ENCODE results near the gene RNF223.
A peak's percentile ranks its signal among the peaks of the same experiment; 100 is the strongest.

Gene RNF223

GRCh38 chr1:1073743-1074587, at the start of gene RNF223:
TSS of gene RNF223 (minus strand) at chr1:1074306. CDS start at chr1:1072566, 1,740 bp downstream.
- no peak for DNase-seq

DNA sequence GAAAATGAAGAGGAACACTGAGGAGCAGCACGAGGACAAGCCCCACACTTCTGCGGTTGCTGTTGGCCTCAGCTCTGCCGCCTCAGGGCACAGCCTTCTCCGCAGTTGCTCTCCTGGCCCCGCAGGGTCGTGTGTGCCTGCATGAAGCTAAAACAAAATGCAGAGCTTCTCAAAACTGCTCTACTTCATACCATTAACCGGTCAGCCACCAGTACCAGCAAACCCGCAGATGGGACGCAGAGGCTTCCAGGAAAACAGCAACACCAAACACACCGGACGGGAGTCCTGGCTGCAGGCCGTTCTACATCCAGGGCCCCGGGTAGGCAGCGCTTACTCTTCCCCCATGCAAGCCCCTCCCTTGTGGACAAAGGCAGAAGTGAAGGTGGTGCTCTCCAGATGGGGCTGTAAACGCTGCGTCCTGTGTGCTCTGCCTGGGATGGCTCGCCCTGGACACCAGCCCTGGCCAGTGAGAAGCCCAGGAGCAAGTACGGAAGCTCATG, 48.9 kb upstream of the RNF223 start:
- no peak for DNase-seq

GRCh38 chr1:1122078-1122811, 48.1 kb upstream of the RNF223 start:
- DNase-seq, result peak; percentile 87

GRCh38 chr1:1121611-1122077, 47.5 kb upstream of the RNF223 start:
- DNase-seq, result no peak

GRCh38 chr1:1120866-1121591, 46.9 kb upstream of the RNF223 start:
- DNase-seq, result no peak

GRCh38 chr1:1120096-1120495, 46.0 kb upstream of the RNF223 start:
- DNase-seq, result no peak

DNA sequence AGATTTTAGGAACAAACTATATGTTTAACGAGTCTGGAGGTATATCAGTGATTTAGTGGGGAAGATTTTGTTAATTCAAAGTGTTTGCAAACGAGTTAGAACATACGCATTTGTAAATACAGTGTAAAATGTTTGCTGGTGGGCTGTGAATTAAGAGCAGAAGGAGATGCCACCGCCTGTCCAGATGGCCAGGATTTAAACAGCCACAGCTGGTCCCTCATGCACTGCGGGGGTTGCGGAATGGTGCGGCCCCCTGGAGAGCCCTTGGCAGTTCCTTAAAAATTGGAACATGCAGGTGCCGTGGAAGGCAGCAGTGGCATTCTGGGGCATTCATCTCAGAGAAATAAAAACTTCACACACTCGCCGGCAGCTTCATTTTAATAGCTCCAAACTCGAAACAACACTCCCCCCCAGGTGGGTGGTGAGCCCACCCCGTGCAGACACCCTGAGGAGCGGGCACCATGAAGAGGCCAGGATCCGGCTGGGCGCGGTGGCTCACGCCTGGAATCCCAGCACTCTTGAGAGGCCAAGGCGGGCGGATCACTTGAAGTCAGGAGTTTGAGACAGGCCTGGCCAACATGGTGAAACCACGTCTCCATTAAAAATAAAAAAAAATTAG, 45.3 kb upstream of the RNF223 start:
- DNase-seq, result no peak

DNA sequence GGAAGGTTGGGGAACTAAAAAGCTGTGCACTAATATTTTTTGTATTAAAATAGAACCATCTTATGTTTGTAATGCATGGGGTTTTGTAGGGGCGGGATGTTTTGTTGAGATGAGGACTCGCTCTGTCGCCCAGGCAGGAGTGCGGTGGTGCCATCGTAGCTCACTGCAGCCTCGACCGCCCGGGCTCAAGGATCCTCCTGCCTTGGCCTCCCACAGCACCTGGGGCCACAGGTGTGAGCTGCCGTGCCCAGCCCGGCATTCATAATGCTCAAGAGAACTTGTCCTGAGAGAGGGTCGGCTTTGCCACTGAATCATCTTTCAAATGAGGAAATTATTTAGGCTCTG, 44.7 kb upstream of the RNF223 start:
- no peak for DNase-seq

GRCh38 chr1:1118011-1118875, 44.1 kb upstream of the RNF223 start:
- DNase-seq, result no peak

- no peak for DNase-seq
Observed at GRCh38 chr1:1117469-1117831, 43.3 kb upstream of the RNF223 start.

DNA sequence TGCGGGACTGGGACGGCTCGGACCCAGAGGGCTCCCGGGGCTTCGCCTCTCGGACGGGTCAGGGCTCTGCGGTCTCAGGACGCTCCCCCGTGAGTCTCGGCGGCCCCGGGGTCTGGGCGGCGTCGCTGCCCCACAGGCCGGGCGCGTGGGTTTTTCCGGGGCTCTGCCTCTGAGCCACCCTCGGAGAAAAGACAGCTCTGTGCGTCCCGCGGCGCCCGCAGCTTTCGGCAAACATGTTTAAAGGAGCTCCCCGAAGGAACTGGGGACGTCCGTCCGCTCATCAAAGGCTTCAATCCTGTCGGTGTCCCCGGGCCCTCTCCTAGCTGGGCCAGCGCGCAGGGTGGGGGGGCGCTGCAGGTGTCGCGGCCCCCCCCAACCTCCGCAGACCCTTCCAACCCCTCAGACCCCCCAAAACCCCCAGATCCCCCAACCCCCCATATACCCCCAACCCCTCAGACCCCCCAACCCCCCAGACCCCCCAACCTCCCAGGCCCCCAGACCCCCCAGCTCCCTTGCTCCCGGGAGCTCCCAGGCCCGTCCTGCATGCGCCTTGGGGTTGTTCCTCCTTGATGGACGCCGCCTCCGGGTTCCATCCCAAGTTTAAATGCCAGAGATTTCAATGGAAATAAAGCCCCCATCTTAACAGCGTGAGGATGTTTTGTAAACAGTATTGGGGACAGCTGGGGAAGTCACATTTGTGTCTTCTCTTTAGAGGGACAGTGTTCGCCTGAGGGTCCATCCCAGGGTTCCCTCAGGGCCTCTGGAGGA, 42.8 kb upstream of the RNF223 start:
- DNase-seq, result no peak

DNA sequence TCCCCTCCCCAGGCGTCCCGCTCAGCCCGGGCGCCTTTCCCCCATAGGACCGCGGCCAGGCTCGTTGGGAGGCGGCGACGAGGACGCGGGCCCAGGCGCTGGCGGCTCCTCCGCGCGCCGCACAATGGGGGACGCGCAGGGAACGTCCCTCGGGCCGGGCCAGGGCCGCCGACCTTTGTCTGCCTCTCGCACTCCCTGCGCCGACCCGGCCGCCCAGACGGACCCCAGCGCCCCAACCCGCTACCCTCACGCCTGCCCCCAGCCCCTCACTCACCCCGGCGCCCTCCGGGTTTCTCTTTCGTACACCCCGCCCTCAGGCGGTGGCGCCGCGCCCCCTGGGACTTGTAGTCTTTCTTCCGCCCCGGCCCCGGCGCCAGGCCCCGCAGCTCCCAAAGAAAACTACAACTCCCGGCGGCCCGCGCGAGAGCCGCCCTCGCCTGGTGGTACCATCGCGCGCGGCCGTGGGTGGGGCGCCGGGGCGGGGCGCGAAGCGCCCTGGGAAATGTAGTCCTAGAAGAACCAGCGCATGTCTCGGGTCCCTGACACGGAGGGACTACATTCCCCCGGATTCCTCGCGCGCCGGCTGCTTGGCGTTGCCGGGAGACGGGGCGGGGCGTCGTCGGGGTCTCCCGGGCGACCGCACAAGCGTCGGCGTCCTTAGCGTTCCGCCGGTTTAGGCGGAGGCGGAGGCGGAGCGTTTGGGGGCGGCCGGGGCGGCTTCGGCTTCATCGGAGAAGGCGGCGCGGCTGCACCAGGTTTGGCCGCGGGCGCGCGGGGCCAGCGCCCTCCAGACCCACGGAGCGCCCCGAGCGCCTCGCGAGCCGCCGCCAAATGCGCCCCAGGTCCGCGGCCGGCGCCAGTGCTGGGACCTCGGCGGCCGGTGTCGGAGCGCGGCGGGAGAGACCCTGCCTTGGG, 41.9 kb upstream of the RNF223 start, which contains the start of gene C1orf159:
C1orf159 (minus strand) TSS at position 304 of the 915 bp plus-strand sequence. CDS start 24,546 bp downstream, outside the sequence.
- peak; percentile 100 for DNase-seq

- no peak for DNase-seq
Observed at GRCh38 chr1:1115136-1115785, 41.2 kb upstream of the RNF223 start.

DNA sequence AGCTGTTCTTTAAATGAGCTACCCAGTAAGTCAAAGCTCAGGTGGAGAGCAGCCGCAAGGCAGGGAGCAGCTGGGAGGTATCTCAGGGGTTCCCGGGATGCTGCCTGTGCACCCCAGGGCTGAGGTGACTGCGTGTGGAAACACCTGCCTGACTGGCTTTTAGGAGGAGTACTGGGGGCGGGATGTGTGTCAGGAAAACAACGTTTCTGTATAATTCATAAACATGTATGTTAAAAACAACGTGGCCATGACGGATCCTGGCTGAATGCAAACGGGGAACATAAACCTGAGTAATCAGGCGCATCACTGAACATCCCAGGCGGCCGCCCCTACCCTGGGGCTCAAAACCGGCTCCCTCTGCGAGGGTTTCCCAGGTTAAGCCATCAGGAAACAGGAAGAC, 40.3 kb upstream of the RNF223 start:
- no peak for DNase-seq

DNA sequence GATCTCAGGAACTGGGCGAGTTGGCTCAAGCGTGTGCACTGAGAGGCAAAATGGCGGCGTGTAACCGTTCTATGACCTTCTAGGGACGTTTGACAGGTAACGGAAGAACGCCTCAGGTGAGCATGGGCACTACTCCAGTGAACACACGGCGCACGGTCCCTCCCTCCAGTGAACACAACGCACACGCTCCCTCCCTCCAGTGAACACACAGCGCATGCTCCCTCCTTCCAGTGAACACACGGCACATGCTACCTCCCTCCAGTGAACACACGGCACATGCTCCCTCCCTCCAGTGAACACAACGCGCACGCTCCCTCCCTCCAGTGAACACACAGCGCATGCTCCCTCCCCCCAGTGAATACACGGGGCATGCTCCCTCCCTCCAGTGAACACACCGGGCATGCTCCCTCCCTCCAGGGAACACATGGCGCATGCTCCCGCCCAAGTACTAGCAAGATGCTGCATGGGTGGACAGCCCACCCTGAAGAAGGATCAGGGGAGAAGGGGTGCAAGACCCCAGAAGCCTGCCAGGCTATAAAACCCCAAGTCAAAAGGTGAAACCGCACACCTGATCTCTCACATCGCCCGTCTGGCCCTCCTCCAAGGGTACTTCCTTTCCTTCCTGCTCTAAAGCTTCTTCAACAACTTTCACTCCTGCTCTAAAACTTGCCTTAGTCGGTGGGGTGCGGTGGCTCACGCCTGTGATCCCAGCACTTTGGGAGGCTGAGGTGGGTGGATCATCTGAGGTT, 38.3 kb upstream of the RNF223 start:
- DNase-seq, result no peak

GRCh38 chr1:1111516-1112236, 37.6 kb upstream of the RNF223 start:
- DNase-seq, result no peak

DNA sequence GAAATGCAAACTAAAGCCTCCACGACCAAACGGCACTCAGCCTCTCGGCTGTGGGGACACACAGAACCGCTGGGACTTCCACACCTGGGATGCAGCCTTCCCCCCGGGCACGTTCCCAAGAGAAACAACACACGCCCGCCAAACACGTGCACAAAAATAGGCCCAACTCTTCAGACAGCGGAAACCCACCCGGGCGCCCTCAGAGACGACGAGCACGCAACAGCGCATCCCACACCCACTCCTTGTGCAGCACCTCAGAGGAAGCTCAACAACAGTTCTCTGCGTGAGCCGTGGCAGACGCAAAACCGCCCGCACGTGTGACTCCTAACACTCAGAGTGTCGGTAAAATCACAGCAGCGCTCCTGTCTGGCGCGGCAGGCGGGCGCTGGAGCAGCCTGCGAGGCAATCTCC, 36.5 kb upstream of the RNF223 start:
- DNase-seq, result no peak

- peak; percentile 44 for DNase-seq
Observed at GRCh38 chr1:1109743-1110142, 35.6 kb upstream of the RNF223 start.
